GM19463 (cell line): ENCODE measurements around the gene GIMAP7.

Source experiments
- ATAC-seq: cut with Tn5 transposase; IDR thresholded peaks from one replicate; pipeline ENCODE4 v1.9.1; 2021; ENCODE audit warnings: mild to moderate bottlenecking, moderate library complexity; ENCODE audit not compliant: unreplicated experiment

GIMAP7 gene

DNA sequence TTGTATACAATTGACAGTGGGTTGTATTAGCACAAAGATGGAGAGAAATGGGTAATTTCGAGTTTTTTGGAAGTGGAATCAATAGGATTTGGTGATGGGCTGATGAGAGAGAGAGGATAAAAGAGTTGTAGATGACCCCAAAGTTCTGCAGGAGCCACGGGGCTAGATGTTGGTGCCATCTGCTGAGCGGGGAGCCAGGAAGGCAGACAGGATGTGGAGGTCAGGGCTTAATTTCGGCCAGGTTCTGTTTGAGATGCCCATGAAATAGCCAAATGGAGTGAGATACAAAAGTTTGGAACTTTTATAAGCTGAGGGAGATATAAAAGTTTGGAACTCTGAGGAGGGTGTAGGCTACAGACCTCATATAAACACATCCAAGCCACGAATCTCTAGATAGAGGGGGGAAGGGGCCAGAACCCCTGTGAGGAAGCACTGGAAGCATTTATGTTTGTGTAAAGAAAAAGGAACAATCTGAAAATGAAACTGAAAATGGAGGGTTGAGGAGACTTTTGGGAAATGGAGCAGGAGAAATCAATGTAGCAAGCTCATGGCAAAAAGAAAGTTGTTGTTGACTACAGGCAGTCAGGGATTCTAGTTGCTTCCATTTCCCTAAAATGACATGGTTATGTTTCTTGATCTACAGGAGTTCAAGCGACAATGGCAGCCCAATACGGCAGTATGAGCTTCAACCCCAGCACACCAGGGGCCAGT, 54.7 kb downstream of the GIMAP7 start:
- ATAC-seq, result no peak
